ENCODE measurements around the gene CLK3.

The CLK3 gene

DNA sequence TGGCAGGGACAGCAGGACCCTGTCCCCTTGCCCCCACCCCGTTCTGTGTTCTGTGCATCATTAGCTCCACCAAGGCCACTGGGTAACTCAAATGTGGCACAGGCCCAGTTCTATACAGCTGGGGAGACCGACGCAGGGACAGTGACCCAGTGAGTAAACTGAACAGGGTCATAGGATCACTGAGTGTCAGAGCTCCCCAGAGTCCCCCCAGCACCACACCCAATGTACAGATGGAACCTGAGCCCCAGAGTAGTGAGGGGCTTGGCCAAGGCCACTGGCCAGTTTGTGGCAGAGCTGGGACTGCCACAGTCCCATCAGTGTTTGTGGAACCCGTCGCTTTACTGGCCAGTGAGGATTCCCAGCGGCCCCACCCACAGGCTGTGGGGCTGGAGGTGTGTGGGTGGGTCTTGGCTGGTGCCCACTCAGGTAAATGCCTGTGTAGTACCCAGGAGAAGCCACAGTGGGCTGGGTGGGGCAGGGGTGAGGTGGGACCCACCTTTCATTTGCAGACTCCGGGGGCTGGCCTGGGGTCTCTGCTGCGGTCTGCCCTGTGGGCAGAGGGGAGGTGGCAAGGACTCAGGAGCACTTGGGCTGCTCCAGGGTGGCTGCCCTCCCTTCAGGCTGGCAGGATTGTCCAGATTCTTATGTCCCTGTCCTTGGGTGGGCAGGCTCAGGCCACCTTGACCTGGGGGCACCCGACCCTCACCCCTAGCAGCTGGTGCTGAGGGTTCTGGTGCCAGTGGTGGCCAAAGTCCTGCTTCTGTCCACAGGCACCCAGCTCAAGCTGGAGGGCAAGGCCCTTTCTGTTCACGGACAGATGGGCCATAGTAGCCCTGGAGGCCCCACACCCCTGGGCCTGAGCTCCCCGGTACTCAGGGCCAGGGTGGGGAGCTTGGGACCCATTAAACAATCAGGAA, 11.6 kb upstream of the CLK3 start:
- DNase-seq = no peak

DNA sequence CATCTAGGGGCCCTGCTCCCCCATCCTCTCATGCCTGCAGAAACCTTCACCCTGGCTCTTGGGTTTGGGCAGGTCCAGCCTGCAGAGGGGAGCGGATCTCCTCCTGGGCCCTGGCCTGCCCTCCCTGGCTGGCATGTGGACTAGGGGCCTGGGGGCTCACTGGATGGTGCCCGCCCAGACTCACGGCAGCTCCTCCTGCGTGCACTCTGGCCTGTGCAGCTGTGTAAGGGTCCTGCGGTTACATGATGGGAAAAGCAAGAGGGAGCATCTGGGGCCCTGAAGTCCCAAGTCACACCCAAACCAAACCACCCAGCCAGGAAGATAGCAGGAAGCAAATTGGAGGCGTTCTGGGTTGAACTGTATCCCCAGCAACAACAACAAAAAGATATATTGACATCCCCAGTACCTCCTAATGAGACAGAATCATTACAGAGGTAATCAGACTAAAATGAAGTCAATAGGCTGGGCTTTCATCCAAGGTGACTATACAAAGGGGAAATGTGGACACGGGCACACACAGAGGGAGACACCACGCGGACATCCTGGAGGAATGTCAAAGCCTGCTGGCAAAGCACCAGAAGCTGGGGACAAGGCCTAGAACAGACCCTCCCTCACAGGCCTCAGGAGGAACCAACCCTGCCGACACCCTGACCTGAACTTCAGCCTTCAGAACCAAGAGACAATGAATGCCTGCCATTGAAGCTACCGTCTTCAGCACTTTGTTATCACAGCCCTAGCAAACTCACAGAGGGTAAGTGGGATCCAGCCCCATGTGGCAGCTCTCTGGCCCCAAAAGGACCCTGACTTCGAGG, 10.4 kb upstream of the CLK3 start:
- no peak for DNase-seq

DNA sequence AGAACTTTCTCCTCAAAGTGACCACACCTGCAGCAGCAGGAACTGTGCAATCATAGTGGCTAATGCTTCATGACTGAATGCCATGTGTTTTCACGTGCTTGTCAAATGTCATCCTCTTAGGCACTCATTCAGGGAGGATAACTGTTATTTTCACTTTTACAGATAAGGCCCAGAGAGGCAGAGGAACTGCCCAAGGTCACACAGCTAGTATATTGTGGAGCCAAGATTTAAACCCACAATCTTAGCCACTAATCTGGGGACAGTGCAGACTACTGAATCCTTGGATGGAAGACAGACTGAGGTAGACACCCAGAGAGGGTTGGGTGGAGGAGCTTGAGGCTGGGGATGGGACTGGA, 9.9 kb upstream of the CLK3 start:
- no peak for DNase-seq

DNA sequence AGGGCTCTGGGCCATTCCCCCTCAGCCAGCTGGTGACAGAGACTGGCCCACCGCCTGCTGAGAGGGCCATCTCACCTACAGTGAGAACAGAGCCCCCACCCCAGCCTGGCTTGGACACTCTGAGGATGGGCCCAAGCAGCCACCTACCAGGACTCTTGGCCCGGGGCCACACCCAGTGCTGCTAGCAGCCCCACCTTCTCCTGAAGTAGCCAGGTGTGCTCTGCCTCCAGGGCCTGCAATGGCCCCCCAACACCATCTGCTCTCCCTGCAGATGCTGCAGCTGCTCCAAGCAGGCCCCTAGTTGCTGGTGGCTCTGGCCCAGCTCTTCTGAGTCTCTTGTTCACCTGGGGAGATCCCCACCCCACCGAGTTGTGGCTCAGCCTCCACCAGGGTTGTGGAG, 6.8 kb upstream of the CLK3 start:
- DNase-seq = no peak

DNA sequence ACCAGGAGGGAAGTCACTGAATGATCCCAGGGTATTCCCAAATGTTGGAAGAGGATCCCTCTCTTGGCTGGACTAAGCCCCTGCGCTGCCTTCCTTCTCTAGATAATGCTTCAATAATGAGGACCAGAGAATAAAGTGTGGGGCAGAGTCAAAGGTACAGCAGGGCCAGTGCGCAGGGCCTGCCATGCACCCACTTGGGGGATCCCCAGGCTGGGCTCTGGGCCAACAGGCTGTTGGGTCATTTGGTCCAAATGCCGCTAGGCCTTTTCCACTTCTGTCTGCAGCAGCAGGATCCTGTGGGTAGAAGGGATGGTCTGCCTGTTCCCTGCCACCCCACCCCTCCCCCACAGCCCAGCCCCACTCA, 5.7 kb upstream of the CLK3 start:
- DNase-seq = no peak

DNA sequence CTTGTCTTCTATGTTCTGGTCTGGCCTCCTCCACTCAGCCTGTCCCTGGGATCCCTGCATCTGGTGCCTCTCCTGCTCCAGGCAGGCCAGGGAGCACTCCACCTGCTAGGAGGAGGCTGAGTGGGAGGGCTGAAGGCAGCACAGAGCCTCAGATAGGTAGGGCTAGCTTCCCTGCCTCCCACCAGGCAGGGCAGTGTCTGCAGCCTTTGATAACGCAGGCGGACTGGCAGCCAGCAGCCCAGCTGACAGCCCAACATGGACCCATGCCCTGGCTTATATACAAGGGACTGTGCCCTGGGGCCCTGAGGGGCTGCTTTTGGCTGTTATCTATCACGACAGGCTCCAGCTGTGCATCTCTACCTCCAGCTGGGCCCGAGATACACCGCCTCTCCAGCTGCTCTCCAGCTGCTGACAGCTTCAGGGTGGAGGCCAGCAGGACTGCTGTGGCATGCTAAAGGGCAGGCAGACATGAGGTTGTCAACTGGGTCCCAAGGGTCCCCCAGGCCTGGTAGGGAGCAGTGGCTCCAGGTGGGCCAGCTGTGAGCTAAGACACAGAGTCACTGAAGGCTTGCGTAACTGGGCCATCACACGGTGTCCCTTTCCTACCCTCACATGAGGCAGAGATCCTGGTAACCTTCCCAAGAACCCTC, 5.2 kb upstream of the CLK3 start:
- no peak for DNase-seq

DNA sequence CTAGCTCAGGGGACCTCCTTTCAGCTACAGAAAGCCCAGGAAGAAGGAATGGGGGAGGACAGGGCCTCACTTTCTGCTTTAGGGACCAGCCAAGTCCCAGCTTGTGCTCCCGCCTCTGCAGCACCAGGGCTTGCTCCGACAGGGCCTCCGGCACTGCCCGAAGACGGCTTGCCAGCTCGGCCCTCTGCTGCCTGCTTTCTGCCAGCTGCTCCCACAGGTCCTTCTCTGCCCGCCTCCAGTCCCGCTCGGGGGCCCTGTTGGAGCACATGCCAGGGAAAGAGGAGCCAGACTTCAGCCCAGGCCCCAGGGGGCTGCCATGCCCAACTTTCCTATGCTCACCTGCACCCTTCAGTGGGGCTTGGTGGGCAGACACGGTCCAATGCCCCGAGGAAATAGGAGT, 4.3 kb upstream of the CLK3 start:
- DNase-seq = no peak

DNA sequence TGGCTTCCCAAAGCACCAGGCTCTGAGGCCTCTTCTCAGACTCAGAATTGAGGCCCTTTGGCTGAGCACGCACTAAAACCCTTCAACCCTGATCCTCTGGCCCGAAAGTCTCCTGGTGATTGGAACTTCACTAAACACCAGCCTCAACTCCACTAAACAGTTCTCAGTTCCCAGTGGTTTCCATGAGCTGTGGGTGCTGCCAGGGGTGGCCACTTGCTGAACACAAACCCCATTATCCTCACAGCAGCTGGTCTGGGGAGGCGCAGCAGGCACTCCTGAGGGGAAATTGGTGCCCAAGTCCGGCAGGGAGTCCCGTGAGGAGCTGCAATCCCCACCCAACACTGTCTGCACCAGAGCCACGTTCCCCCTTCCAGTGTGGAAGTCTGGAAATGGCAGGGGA, 3.8 kb upstream of the CLK3 start:
- DNase-seq = no peak

DNA sequence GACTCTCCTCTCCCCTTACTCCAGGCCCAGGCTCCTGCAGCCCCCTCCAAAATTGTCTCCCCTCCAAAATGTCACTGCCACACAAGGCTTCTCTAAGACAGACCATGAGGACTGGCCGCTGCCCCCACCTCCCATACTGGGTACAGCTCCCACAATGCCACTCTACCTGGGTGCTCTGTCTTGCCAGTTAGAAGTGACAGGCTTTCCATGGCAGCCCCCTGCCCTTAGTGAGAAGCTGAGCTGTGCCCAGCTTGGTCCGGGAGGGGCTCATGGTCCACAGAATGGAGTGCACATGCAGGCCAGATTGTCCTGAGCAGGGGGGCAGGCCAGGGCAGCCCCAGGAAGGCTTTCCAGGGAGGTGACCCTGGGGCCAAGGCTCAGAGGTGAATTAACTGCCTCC, 3.0 kb upstream of the CLK3 start:
- no peak for DNase-seq

DNA sequence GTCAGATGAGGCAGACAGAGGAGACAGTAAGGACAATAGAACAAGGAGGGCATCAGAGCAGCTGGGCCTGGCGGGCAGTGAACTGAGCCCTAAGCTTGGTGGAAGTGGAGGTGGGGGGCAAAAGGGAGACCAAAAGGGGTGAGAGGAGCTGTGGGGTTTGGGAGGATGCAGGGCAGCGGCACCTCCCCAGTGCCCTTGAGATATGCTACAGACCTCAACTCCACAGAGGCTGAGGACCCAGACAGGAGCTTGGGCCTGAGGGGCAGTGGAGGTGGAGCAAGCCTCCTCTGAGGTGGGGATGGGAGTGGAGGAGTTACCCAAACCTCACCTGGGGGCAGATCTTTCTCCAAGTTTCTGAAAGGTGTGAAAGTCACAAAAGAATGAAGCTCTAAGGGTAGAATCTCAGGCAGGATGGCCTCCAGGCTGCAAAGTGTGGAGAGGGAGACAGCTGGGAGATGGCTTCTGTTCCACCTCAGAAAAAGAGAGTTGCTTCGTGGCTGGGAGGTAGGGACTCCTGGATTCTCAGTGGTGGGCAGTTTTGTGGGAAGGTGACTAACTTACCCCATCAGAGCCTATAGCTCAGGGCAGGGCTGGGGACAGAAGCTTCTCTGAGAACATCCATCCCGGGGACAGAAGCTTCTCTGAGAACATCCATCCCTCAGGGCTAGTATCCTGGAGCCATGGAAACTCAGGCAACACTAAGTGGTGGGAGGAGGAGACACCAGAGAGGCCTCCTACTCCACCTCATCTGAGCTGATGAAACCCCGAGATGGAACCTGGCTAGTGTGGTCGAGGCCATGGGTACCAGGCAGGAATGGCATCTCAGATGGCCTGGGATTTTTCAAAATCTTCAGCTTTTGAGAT, 2.3 kb upstream of the CLK3 start:
- no peak for DNase-seq

DNA sequence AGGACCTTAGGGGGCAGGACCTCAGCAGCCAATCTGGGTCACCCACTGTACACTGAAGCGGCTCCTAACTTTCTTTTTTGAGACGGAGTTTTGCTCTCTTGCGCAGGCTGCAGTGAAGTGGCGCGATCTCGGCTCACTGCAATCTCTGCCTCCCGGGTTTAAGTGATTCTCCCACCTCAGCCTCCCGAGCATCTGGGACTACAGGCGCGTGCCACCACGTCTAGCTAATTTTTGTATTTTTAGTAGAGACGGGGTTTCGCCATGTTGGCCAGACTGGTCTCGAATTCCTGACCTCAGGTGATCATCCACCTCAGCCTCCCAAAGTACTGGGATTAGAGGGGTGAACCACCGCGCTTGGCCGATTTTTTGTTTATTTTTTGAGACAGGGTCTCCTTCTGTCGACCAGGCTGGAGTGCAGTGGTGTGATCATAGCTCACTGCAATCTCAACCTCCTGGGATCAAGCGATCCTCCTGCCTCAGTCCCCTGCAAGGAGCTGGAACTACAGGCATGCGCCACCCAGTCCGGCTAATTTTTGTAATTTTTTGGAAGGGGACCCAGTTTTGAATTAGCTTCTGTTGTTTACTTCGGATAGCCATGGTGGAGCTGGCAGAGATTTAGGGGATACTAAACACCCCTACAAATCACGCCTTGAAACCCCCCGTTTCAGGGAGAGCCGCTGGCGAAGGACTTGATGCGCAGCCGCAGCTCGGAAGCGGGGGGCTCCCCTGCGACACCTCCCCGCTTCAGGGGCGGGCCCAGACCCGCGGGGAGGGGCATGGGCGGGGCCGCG, 1.5 kb upstream of the CLK3 start:
- DNase-seq = no peak

DNA sequence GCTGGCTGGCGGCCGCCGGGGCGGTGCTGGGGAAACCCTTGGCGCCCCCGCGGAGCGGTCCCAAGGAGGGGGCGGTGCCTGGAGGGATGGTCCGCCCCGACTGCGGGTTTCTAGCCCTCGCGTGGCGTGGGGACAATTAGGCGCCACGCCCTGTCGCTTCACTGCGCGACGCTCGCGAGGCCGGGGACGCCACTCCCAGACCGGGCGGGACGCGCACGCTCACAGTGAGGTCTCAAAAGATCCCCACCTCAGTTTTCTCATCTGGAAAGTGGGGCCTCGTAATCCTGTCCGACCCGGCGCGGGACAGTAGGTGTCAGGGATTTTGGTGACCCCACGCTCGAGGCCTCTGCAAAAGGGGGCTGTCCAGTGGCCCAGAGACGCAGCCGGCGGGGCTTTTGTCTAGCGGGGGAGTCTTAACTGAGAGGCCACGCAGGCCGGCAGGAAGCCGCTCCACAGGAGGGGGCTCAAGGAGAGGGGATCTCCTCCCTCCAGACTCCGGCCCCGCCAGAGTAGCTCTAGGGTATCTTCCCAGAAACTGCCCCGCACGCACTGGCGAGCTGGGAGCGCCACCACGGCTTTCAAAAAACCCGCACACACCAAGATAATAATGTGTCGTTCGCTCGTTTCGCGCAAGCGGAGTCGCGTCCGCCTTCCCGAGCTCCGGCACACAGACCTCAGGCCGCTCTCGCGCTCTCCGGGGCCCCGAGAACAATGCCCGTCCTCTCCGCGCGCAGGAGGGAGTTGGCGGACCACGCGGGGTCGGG, 710 bp upstream of the CLK3 start:
- DNase-seq = peak; percentile 88

DNA sequence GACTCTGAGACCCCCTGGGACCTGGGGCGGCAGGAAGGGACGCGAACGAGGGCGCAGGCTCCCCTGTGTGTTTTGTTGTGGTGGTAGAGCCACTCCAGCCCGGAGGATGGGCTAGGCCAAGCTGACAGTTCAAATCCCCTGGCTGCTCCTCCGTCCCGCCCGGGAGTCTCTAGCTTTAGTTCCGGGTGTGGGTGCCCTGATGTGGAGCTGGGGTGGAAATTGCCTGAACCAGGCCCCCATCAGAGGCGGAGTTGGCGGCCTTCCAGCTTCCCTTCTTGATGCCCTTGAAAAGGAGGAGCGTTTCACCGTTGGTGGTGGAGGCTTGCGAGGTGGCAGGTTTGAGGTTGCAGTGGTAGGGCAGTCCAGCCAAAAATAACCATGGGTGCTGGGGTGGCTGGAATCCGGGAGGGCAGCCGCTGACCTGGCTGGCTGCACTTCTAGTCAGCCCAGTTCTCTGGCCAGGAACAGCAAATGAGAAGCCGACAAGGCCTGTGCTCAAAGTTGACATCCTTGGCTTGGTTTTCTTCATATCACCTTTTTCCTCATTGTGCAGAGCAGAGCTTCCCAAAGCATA, 817 bp downstream of the CLK3 start:
- peak; percentile 46 for DNase-seq

DNA sequence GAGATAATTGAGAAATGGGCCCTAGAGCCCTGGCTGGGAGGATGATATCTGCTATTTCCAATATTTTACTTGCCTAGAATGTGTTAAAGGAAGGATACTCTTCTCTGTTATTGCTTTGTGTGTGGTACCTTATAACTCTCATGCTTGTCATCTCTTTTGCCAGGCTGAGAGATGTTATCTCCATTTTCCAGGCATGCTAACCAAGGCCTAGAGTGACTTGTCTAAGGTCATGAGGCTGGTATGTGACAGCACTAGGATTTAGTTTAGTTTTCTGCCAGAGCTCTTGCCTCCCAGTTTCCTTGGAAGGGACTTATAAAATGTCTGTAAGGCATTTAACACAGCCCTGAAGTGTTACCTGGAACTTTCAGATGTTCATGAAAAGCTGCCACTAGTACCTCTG, 1.4 kb downstream of the CLK3 start:
- no peak for DNase-seq

DNA sequence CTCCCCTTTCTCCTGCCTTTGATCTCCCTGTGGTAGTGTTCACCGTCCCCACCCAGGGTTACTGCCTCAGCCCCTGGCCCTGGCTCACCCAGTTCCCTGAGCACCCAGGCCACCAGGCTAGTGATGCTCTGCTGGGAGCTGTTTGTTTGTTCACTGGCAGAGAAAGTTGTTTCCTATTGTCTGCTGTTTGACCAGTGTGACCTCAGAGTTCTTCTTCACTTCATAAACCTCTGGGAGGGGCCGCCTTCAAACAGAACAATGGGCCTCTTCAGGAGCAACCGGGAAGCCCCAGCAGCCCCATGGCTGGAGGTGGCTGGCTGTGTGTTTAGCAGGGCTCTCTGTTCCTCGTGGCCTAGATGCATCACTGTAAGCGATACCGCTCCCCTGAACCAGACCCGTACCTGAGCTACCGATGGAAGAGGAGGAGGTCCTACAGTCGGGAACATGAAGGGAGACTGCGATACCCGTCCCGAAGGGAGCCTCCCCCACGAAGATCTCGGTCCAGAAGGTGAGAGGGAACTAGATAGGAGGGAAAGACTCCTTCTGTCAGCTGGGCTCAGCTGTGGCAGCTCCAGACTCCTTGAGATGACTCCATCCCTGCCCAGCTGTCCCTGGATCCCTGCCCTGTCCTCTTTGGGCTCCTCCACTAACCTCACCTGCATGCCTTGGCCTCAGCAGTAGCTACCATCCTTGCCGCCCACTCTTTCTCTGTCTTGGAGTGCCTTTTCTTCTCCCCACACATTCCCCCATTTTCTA, 3.4 kb downstream of the CLK3 start:
- no peak for DNase-seq

DNA sequence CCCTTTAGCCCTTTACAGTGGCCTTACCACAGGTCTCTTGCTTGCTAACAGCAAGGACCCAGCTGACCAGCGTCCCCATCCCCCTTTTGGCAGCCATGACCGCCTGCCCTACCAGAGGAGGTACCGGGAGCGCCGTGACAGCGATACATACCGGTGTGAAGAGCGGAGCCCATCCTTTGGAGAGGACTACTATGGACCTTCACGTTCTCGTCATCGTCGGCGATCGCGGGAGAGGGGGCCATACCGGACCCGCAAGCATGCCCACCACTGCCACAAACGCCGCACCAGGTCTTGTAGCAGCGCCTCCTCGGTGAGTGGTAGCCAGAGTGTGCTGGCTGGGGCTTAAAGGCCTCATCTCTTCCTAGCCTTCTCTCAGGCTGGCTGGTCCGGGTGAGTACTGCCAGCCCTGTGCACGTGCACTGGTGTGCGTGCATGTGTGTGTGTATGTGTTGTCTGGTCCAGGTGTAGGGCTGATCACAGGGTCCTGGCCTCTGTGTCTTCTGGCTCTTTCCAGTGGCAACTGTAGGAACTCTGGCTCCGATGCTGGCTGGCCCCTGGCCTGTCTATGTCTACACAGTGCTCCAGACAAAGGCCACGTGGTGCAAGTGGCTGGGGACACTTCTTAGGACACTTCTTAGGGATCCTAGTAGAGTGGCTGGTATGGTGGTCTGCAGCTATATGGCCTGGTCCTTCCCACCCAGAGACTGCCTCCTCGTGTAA, 4.4 kb downstream of the CLK3 start:
- no peak for DNase-seq

DNA sequence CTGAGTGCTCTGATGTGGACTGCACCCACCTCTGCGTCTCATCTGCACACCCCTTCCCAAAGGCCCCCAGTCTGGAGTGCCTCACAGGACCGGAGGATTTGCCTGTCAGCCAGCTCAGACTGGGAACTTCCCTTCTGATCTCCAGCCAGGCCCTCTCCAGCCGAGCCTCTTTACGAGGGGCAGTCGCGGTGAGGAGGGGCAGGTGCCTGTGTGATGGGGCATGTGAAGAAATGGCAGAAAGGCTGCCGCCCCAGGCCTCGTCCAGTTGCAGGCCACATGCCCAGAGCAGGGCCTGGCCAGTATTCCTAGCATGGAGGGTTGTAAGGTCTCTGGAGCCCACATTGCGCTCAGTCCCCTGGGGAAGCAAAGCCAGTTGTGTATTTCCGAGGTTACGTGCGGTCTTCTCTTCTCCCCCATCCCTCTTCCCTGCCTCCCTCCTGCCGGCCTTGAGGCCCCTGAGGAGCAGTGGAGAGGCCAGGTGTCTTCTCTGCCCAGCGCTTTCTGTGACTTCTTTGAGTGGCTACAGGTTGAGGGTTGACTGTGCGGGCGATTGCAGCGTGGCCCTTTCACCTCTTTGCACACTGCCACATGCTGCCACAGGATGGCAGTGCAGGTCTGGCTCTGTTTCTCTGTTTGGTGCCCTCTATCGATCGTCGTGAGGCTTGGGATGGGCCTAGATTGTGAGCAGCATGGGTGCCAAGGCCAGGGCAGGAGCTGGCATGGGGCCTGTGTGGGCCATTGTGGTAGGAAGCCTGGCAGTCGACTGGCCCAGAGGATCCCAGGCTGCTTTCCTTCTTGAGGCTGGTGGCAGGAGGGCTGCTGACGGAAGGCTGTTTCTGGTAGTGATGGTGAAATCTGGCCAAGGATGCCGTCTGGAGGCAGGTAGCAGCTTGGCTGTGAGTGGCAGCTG, 5.3 kb downstream of the CLK3 start:
- peak; percentile 58 for DNase-seq

DNA sequence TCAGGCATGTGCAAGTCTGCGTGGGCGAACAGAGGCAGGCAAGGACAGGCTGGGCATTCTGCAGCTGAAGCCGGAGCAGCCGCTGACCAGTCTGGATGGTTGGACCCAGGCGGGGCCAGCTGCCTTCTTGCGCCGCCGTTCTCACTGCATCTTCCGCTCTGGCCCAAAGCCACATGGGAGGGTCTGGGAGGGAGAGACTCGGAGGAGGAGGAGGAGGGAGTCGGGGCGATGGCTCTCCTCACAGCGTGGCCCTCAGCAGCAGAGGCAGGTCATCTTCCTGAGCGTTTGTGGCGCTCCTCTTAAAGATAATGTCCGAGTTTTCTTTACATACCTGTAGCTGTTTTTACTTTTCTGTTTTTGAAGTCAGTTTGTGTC, 5.9 kb downstream of the CLK3 start:
- DNase-seq = no peak
